HepG2 (cell line): ENCODE data around the gene SDK1. TPM values are rescaled to one million over a fixed set of nuclear protein-coding genes. Genes with fewer than 3 reads are reported as not detected.

ENCODE experiments used
- GABPB1 ChIP-seq: IDR thresholded peaks from 2 replicates; pipeline ENCODE4 v1.6.1; 2016; ENCODE audit warnings: mild to moderate bottlenecking, missing genetic modification reagents, moderate library complexity, missing compliant biosample characterization
- IKZF4 ChIP-seq: sonication (generic); formaldehyde crosslinking; IDR thresholded peaks from 2 replicates; pipeline ENCODE4 v1.5.1; 2020; ENCODE audit warnings: borderline replicate concordance, mild to moderate bottlenecking, low read depth, missing genetic modification reagents; ENCODE audit errors: not compliant biosample characterization
- KAT7 ChIP-seq: IDR thresholded peaks from 2 replicates; pipeline ENCODE4 v1.6.1; 2018; ENCODE audit warnings: borderline replicate concordance, missing compliant biosample characterization
- KDM4B ChIP-seq: sonication (generic); formaldehyde crosslinking; IDR thresholded peaks from 2 replicates; pipeline ENCODE4 v1.4.0; 2020; ENCODE audit warnings: missing genetic modification reagents
- LBX2 ChIP-seq: sonication (generic); formaldehyde crosslinking; IDR thresholded peaks from 2 replicates; pipeline ENCODE4 v1.5.0; 2020; ENCODE audit warnings: missing genetic modification reagents, mild to moderate bottlenecking, borderline replicate concordance
- NFYB ChIP-seq: sonication (generic); formaldehyde crosslinking; IDR thresholded peaks from 2 replicates; pipeline ENCODE4 v1.4.0; 2020; ENCODE audit warnings: missing genetic modification reagents
- NONO ChIP-seq, 2 experiments: fragments of 450-650 bp in 1 of 2; sonication (generic) in 1 of 2; formaldehyde crosslinking in 1 of 2; IDR thresholded peaks in 1 of 2; conservative IDR thresholded peaks in 1 of 2; 2 replicates each; pipeline versions ENCODE4 v1.6.1 to v1.8.0; 2017 to 2022; ENCODE audit warnings: mild to moderate bottlenecking in 1 of 2, missing genetic modification reagents in 1 of 2, moderate library complexity in 1 of 2
- NR2F1 ChIP-seq, 2 experiments: fragments of 450-650 bp in 1 of 2; formaldehyde crosslinking in 1 of 2; IDR thresholded peaks; 2 replicates each; pipeline versions ENCODE4 v1.5.0 to v1.6.1; 2016 to 2020; ENCODE audit warnings: mild to moderate bottlenecking in 1 of 2, missing compliant biosample characterization in 1 of 2, missing genetic modification reagents in 1 of 2, moderate library complexity in 1 of 2
- PRPF4 ChIP-seq: fragments of 200-400 bp; formaldehyde crosslinking; IDR thresholded peaks from 2 replicates; pipeline ENCODE4 v1.6.1; 2016; ENCODE audit warnings: low read length, low read depth; ENCODE audit not compliant: poor library complexity, severe bottlenecking
- SALL2 ChIP-seq: sonication (generic); formaldehyde crosslinking; IDR thresholded peaks from 2 replicates; pipeline ENCODE4 v1.8.1; 2023; ENCODE audit warnings: mild to moderate bottlenecking, missing genetic modification reagents, inconsistent platforms
- SOX6 ChIP-seq, 2 experiments: fragments of 450-650 bp in 1 of 2; sonication (generic) in 1 of 2; formaldehyde crosslinking in 1 of 2; IDR thresholded peaks; 2 replicates each; pipeline versions ENCODE4 v1.4.0 to v1.6.1; 2017 to 2020; ENCODE audit warnings: antibody characterized with exemption in 1 of 2, mild to moderate bottlenecking in 1 of 2, missing genetic modification reagents in 1 of 2
- SRY ChIP-seq: sonication (generic); formaldehyde crosslinking; IDR thresholded peaks from 2 replicates; pipeline ENCODE4 v1.8.0; 2022; ENCODE audit warnings: mild to moderate bottlenecking, missing genetic modification reagents
- ZBTB46 ChIP-seq: sonication (generic); formaldehyde crosslinking; IDR thresholded peaks from 2 replicates; pipeline ENCODE4 v1.4.0; 2020; ENCODE audit warnings: mild to moderate bottlenecking, missing genetic modification reagents, borderline replicate concordance
- ZNF160 ChIP-seq: sonication (generic); formaldehyde crosslinking; IDR thresholded peaks from 2 replicates; pipeline ENCODE4 v1.8.0; 2022; ENCODE audit warnings: mild to moderate bottlenecking, inconsistent platforms, missing genetic modification reagents
- ZNF235 ChIP-seq: sonication (generic); formaldehyde crosslinking; IDR thresholded peaks from 2 replicates; pipeline ENCODE4 v1.8.1; 2023; ENCODE audit warnings: mild to moderate bottlenecking, missing genetic modification reagents, borderline replicate concordance
- ZNF253 ChIP-seq: sonication (generic); formaldehyde crosslinking; IDR thresholded peaks from 2 replicates; pipeline ENCODE4 v1.8.0; 2022; ENCODE audit warnings: mild to moderate bottlenecking, missing genetic modification reagents, borderline replicate concordance
- ZNF333 ChIP-seq: sonication (generic); formaldehyde crosslinking; IDR thresholded peaks from 2 replicates; pipeline ENCODE4 v1.4.0; 2020; ENCODE audit warnings: mild to moderate bottlenecking, missing genetic modification reagents, borderline replicate concordance
- ZNF354B ChIP-seq: sonication (generic); formaldehyde crosslinking; IDR thresholded peaks from 2 replicates; pipeline ENCODE4 v1.8.0; 2022; ENCODE audit warnings: mild to moderate bottlenecking, missing genetic modification reagents
- ZNF546 ChIP-seq: sonication (generic); formaldehyde crosslinking; conservative IDR thresholded peaks from 2 replicates; pipeline ENCODE4 v1.8.1; 2023; ENCODE audit warnings: mild to moderate bottlenecking, missing genetic modification reagents
- ZNF567 ChIP-seq: sonication (generic); formaldehyde crosslinking; IDR thresholded peaks from 2 replicates; pipeline ENCODE4 v1.8.1; 2023; ENCODE audit warnings: mild to moderate bottlenecking, missing genetic modification reagents, borderline replicate concordance
- ZNF605 ChIP-seq: sonication (generic); formaldehyde crosslinking; IDR thresholded peaks from 2 replicates; pipeline ENCODE4 v1.8.0; 2022; ENCODE audit warnings: mild to moderate bottlenecking, missing genetic modification reagents
- ZNF619 ChIP-seq: sonication (generic); formaldehyde crosslinking; IDR thresholded peaks from 2 replicates; pipeline ENCODE4 v1.4.0; 2020; ENCODE audit warnings: mild to moderate bottlenecking, missing genetic modification reagents
- ZNF639 ChIP-seq: conservative IDR thresholded peaks from 2 replicates; pipeline ENCODE4 v1.6.1; 2018; ENCODE audit warnings: missing genetic modification reagents
- ZNF850 ChIP-seq: sonication (generic); formaldehyde crosslinking; conservative IDR thresholded peaks from 2 replicates; pipeline ENCODE4 v1.9.0; 2021; ENCODE audit warnings: mild to moderate bottlenecking, missing genetic modification reagents
- polyA plus RNA-seq, 8 experiments: library from polyadenylated mRNA; depleted of rRNA in 3 of 8; stranded (reverse) in 7 of 8; unstranded in 1 of 8; fragments of >200 nt; fragmentation: Illumina TruSeq in 4 of 8; extraction: Trizol in 4 of 8; gene quantifications; 2 replicates each; pipeline versions ENCODE4 v1.2.1 to v1.2.3, GENCODE V29; 2011 to 2016; ENCODE audit warnings: low read depth in 4 of 8, missing spikeins in 1 of 8, mixed read lengths in 1 of 8; ENCODE audit not compliant: insufficient read depth in 1 of 8
- total RNA-seq, 5 experiments: library from RNA; depleted of rRNA; stranded (reverse); fragments of >200 nt; fragmentation: Illumina TruSeq; extraction: Trizol; gene quantifications; 2 replicates each; pipeline ENCODE4 v1.2.3, GENCODE V29; 2016; ENCODE audit warnings: low read depth in 1 of 5
- TF ChIP-seq, protein P1 (sequence below): IDR thresholded peaks from 2 replicates; pipeline ENCODE4 v1.6.1; 2016

The SDK1 gene
- total and polyA plus RNA-seq, 2 of the 13 experiments (the other 11 are each of a cell fraction or from before 2014, with no cell fraction given), result 0.35 to 2.4 TPM

DNA sequence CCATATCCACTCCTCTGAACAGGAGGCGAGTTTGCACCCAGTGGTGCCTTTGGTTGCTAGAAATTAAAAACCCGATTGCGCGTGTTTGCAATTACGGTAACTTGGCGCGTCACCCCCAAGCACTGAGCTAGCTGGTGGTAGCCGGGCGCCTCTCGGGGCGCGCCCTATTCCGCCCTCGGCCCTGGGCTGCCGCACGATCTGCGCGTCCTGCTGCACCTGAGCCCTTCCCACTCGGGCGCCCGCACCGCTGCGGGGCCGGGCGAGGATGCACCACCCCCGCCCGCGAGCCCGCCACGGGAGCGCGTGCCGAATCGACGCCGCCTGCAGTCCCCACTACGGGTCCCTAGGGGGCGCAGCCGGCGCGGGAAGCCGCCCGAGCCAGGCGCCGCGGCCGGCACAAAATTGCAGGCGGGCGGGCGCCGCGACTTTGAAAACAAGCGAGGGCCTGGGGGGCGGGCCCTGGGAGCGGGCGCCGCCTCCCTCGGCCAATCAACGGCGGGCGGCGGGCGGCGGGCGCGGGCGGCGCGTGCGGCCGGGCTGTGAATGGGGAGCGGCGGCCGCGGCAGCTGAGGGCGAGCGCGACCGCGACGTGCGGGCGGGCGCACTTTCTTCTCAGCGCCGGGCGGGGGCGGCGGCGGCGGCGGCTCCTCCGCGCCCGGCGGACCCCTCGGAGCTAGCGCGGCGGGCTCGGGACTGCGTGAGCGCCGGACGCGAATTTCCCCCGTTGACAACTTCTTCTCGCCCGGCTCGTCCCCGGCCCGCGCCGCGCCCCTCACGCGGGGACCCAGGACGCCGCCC is at the start of gene SDK1 (continued):
- TF ChIP-seq ZNF235 (CRISPR knock-in tag) (no peak), ZNF639 (CRISPR knock-in tag) (no peak), SRY (0 out of 2 replicates have a peak, but pooled peaks have one; percentile 31), IKZF4 (CRISPR knock-in tag) (no peak), SOX6 (IDR thresholded peaks at IDR 0.05) (no peak), SOX6 (CRISPR knock-in tag; IDR thresholded peaks at IDR 0.05) (no peak), PRPF4 (no peak), NONO (IDR thresholded peaks at IDR 0.05) (no peak), NONO (CRISPR knock-in tag; conservative IDR thresholded peaks at IDR 0.05) (0 out of 2 replicates have a peak, but pooled peaks have one; percentile 36), LBX2 (CRISPR knock-in tag) (no peak), GABPB1 (CRISPR knock-in tag) (peak; percentile 66; the same call in 1 of the 2 replicates), ZBTB46 (CRISPR knock-in tag) (no peak), ZNF850 (CRISPR knock-in tag) (no peak), ZNF333 (CRISPR knock-in tag) (no peak), KDM4B (no peak), ZNF619 (no peak), NFYB (CRISPR knock-in tag) (no peak; the same call in 1 of the 2 replicates), ZNF605 (CRISPR knock-in tag) (no peak), SALL2 (CRISPR knock-in tag) (peak; percentile 81; the same call in 1 of the 2 replicates), ZNF253 (CRISPR knock-in tag) (no peak), NR2F1 (CRISPR knock-in tag; IDR thresholded peaks at IDR 0.05) (no peak), ZNF160 (CRISPR knock-in tag) (no peak), KAT7 (no peak), ZNF567 (no peak), ZNF354B (CRISPR knock-in tag) (no peak), ZNF546 (CRISPR knock-in tag) (no peak)
- TF ChIP-seq, protein P1, sequence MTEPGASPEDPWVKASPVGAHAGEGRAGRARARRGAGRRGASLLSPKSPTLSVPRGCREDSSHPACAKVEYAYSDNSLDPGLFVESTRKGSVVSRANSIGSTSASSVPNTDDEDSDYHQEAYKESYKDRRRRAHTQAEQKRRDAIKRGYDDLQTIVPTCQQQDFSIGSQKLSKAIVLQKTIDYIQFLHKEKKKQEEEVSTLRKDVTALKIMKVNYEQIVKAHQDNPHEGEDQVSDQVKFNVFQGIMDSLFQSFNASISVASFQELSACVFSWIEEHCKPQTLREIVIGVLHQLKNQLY (CRISPR knock-in tag), result no peak
